ENCODE results near the gene MSX1.

The MSX1 gene

GRCh38 chr4:4860600-4861389 is 1.3 kb downstream of the MSX1 start:
- H3K4me3 ChIP-seq (ENCODE audit: low read length) = no peak overlapping the region
- no peak for TF ChIP-seq CTCF (IDR thresholded peaks at IDR 0.05; ENCODE audit: insufficient read depth, low read depth, low read length, missing control alignments)
- no peak for DNase-seq (ENCODE audit: low read depth)

DNA sequence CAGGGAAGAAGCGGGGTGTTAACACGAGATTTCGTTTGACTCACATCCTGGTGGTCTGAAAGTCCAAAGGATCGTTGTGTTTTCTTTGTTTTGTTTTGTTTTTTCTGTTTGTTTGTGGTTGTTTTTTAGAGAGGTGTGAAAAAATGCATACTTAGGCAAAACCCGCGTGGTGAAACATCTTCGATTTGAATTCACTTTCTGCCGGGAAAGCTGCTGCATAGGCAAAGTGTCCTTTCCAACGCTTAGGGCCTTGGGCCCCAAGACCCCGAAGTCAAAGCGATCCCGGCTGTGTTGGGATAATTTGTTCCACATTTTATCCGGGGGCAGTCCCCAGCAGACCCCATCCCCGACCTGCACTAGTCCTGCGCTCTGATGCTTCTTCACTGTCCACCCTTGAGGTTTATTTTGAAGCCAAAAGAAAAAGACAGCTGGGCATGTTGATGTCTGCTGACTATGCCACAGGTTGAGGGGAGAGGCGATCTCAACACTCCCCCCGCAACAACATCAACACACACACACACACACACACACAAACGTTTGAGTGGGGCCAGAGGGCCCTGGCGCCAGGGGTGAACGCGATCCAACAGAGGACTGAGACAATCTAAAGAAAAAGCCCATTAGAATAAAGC is 2.0 kb downstream of the MSX1 start:
- no peak overlapping the region for H3K4me3 ChIP-seq (ENCODE audit: low read length)
- no peak for DNase-seq (ENCODE audit: low read depth)
- TF ChIP-seq CTCF (IDR thresholded peaks at IDR 0.05; ENCODE audit: insufficient read depth, low read depth, low read length, missing control alignments) = no peak

- no peak for TF ChIP-seq CTCF (IDR thresholded peaks at IDR 0.05; ENCODE audit: insufficient read depth, low read depth, low read length, missing control alignments)
- no peak for DNase-seq (ENCODE audit: low read depth)
- H3K4me3 ChIP-seq (ENCODE audit: low read length) = no peak overlapping the region
These were observed 2.6 kb downstream of the MSX1 start for GRCh38 chr4:4862071-4862551.

- no peak overlapping the region for H3K4me3 ChIP-seq (ENCODE audit: low read length)
- TF ChIP-seq CTCF (IDR thresholded peaks at IDR 0.05; ENCODE audit: insufficient read depth, low read depth, low read length, missing control alignments) = no peak
- DNase-seq (ENCODE audit: low read depth) = no peak
These were observed 3.4 kb downstream of the MSX1 start for GRCh38 chr4:4862665-4863482.

GRCh38 chr4:4864443-4864939 is 5.0 kb downstream of the MSX1 start:
- no peak overlapping the region for H3K4me3 ChIP-seq (ENCODE audit: low read length)
- no peak for DNase-seq (ENCODE audit: low read depth)
- no peak for TF ChIP-seq CTCF (IDR thresholded peaks at IDR 0.05; ENCODE audit: insufficient read depth, low read depth, low read length, missing control alignments)

GRCh38 chr4:4864940-4865704 is 5.7 kb downstream of the MSX1 start:
- no peak for DNase-seq (ENCODE audit: low read depth)
- H3K4me3 ChIP-seq (ENCODE audit: low read length) = no peak overlapping the region
- no peak for TF ChIP-seq CTCF (IDR thresholded peaks at IDR 0.05; ENCODE audit: insufficient read depth, low read depth, low read length, missing control alignments)

Data from epithelial cell of esophagus (primary cell).